HG03095 (cell line): Measurements from ENCODE around the gene CCDC6.
A peak's percentile ranks its signal among the peaks of the same experiment; 100 is the strongest.

ENCODE experiments used
- ATAC-seq: cut with Tn5 transposase; IDR thresholded peaks from one replicate; pipeline ENCODE4 v1.9.1; 2021; ENCODE audit warnings: moderate library complexity; ENCODE audit not compliant: unreplicated experiment

The CCDC6 gene

GRCh38 chr10:59857049-59857448 lies 49.3 kb downstream of the CCDC6 start:
- ATAC-seq = no peak

- ATAC-seq = no peak
Measured at GRCh38 chr10:59856104-59856503, 50.3 kb downstream of the CCDC6 start.

DNA sequence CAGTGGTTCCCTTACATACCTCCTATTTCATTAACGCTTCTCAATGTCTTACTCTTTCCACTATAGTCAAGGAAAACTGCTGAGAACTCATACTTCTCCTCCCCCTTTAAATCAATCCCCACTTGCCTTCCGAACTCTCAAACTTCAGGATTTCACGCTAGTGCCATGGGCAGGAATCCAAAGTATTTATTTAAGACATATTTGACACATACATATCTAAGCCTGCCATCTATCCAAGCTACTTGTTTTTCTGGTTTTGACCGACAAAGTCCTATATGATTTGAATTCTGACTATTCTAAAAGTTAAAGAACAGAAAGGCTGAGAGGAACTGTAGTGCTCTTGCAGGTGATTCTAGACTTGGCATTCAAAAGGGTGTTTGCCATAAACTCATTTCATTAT lies 51.8 kb downstream of the CCDC6 start:
- ATAC-seq = no peak

- no peak for ATAC-seq
Measured at GRCh38 chr10:59852670-59853069, 53.7 kb downstream of the CCDC6 start.

DNA sequence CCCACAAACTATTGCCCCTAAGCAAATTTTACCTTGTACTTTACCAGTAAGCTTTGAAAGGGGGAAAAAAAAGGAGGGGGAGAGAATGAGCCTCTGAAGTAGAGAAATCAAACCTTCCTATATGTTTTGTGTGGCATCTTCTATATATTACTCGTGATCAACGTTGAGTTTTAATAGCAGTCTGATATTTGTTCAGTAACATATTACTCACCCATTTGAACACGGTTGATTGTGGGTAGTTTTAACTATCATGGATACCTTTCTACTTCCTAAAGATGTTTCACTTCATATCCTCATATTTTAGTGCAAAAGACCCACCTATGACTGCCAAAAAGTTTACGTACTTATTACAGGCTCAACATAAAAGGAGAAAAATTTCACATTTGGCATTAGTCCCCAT lies 54.5 kb downstream of the CCDC6 start:
- ATAC-seq = no peak

- no peak for ATAC-seq
Measured at GRCh38 chr10:59847888-59848287, 58.5 kb downstream of the CCDC6 start.

GRCh38 chr10:59847326-59847725 lies 59.0 kb downstream of the CCDC6 start:
- no peak for ATAC-seq

DNA sequence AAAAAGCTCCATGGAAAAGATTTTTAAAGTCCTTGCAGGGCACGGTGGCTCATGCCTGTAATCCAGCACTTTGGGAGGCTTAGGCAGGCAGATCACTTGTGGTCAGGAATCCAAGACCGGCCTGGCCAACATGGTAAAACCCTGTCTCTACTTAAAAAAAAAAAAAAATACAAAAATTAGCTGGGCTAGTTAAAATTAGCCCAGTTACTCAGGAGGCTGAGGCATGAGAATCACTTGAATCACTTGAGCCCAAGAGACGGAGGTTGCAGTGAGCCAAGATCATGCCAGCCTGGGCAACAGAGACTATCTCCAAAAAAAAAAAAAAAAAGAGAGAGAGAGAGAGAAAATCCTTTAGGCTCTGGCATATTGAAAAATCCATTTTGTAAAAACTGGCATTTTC lies 61.9 kb downstream of the CCDC6 start:
- no peak for ATAC-seq

GRCh38 chr10:59843748-59844147 lies 62.6 kb downstream of the CCDC6 start:
- no peak for ATAC-seq

GRCh38 chr10:59839576-59839975 lies 66.8 kb downstream of the CCDC6 start:
- ATAC-seq = no peak

DNA sequence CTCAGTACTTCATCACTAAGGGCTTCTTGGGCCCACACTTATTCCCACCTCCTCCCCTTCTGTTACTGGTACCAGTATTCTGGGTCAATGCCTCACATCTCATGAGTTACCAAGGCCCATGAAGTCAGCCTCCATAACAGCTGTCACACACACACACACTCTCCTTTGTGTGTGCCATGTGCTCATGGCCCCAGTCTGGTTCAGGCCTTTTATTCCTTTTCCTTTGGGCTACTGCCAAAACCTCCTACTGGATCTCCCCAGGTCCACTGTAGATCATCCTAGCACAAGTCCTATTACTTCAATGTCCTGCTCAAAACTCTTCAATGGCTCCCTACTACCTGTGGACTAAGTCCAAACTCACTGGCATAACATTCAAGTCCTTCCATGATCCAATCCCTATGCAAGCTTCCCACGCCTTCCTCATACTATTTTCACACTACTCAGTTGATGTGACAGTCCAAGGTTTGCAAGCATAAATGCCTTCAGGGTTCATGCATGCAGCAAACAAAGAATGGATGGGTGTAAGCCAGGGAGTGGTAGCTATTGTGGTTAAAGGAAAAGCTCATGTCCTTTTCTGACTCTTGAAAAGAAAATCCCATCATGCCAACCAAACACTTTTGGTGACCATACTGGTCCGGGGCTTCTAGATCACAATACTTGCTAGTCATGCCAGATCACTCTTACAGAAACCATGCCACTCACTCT lies 68.1 kb downstream of the CCDC6 start:
- no peak for ATAC-seq

DNA sequence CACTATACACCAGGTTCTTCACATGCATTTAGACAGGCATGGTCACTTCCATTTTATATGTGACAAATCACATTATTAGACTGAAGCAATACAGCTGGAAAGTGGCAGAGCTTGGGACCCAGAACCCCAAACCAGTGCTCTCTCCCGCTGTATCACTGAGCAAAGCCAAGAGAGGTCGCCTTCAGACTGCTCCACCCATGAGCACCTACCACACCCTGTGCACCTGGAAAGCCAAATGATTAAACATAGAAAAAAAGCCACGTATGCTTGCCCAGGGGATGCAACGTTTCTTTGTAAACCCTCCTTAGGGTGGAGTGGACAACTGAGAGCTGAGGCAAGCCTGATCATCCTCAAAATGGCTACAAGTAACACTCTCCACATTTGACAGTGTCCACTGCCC lies 72.5 kb downstream of the CCDC6 start:
- ATAC-seq = no peak

GRCh38 chr10:59832506-59832905 lies 73.8 kb downstream of the CCDC6 start:
- ATAC-seq = no peak

DNA sequence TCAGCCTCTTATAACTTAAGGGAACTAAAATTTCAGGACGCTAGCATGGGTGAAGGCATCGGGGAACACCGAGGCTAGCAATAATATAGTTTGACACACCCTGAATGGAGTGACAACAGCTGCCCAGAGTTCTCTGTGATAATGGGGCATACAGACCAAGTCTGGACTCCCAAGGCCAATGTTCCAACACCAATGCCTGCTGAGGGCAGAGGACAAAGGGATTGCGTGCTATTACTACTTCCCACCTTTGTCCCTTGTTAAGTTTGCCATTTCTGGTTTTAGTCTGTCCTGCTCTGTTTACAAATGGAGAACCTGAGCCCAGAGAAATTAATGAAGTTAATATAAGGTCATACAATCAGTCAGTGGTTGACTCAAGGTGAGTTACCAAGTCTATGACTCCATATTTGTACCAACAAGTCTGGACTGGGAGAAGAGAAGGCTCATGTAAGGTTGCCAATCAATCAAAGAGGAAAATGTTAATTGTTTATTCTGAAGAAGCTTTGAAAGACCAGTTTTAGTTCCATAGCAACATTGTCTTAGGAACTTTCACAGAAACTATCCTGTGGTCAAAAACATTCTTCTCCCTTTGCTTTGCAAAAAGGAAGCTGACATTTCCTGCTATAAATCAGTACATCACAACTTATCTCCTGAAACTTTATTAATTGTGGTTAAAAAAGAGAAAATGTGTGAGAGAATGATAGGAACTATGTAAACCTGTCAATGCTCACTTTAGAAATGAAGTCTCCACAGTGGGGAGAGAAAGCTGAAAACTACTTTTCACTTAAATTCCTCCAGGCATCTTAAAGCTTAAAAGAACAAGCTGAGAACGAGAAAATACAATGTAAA lies 74.5 kb downstream of the CCDC6 start:
- no peak for ATAC-seq

- no peak for ATAC-seq
Measured at GRCh38 chr10:59830601-59831259, 75.6 kb downstream of the CCDC6 start.

DNA sequence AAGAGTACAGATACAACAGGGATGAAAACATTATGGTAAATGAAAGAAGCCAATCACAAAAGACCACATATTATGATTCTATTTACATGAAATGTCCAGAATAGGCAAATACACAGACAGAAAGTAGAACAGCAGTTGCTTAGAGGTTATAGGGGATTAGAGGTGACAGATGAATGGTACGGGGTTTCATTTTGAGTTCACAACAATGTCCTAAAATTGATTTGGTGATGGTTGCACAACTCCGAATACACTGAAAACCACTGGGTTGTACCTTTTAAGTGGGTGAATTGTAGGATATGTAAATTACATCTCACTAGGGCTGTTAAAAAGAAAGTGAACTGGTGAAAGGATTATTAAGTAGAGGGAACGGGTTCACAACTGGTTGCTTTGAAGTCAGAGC lies 76.8 kb downstream of the CCDC6 start:
- peak; percentile 73 for ATAC-seq

GRCh38 chr10:59829024-59829423 lies 77.3 kb downstream of the CCDC6 start:
- no peak for ATAC-seq

DNA sequence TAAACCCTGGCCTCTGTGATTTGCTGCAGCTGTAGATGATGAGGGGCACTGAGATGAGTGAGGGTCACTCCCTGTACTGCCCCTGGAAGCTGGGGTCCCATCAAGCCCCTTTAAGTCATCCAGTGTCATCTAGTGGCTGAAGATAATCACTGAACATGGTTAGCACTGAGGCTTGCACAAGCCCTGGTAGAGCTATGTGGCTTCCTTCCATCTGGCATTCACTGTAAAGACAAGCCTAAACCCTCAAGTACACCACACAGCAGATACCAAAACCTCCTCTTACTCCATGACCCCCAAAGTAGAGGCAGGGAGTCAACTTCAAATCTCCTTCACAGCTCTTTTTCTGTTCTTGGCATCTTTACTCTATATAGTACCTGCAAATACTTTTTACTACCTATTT lies 80.4 kb downstream of the CCDC6 start:
- ATAC-seq = no peak

DNA sequence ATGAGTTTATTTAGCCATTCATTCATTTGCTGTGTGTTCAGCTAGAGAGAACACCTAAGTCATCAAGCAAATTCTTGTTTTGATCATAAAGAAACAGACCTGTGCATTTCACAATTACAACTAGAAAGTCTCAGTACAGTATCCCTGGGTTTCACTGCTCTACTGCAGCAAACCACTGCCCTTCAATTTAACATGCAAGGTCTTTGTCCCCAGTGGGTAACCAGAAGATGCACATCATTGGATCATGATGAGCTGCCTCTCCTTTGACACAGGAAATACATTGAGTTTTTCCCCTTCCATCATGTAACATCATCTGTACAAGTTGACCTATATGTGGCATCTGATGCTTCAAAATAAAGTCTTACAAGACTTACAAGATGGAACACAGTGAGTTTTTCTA lies 82.6 kb downstream of the CCDC6 start:
- ATAC-seq = no peak

- no peak for ATAC-seq
Measured at GRCh38 chr10:59823111-59823510, 83.2 kb downstream of the CCDC6 start.

GRCh38 chr10:59820471-59820870 lies 85.9 kb downstream of the CCDC6 start:
- ATAC-seq = no peak

DNA sequence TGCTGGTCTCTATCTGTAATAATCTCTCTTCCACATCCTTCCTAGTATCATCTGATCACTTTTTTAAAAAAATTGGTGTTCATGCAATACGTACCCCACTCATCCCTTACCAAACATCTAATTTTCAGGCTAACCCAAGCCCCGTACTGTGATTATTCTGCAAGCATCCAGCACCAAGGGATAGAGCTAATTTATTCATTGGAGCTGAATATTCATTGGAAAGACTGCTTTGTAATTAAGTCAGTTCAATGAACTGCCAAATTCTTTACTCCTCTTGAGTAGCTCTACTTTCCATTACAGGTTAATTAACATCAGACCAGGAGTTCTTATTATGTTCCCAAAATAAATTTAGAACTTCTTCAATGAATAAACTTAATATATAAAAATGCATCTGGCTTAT lies 86.7 kb downstream of the CCDC6 start:
- no peak for ATAC-seq
